Progenitor cell of endocrine pancreas (in vitro differentiated cells): ENCODE results near the gene ULBP3. TPM values are rescaled to one million over a fixed set of nuclear protein-coding genes. Genes with fewer than 3 reads are reported as not detected.

Experiments
- DNase-seq: peaks from one replicate; pipeline ENCODE4 v3.0.0; 2021; ENCODE audit warnings: low spot score; ENCODE audit not compliant: unreplicated experiment
- H3K27ac Mint-ChIP-seq: 2 replicates; pipeline ENCODE4 v1.8.0; 2021; ENCODE audit warnings: mild to moderate bottlenecking, moderate library complexity, mixed read lengths
- H3K27me3 Mint-ChIP-seq: 2 replicates; pipeline ENCODE4 v1.8.0; 2021; ENCODE audit warnings: mixed read lengths
- H3K36me3 Mint-ChIP-seq: 2 replicates; pipeline ENCODE4 v1.8.0; 2022; ENCODE audit warnings: mixed read lengths; ENCODE audit not compliant: insufficient read depth
- H3K4me1 Mint-ChIP-seq: 2 replicates; pipeline ENCODE4 v1.8.0; 2021; ENCODE audit warnings: low read depth, mixed read lengths
- H3K4me3 Mint-ChIP-seq: 2 replicates; pipeline ENCODE4 v1.8.0; 2021; ENCODE audit warnings: low read depth, mild to moderate bottlenecking, moderate library complexity, mixed read lengths
- H3K9me3 Mint-ChIP-seq: 2 replicates; pipeline ENCODE4 v1.8.0; 2021; ENCODE audit warnings: low read depth, mixed read lengths
- total RNA-seq: library from RNA; stranded (reverse); gene quantifications from 2 replicates; pipeline ENCODE4 v1.2.1, GENCODE V29; 2021
- TF ChIP-seq, protein P1 (sequence below): fragments of 200-600 bp; sonication (generic); IDR thresholded peaks from one replicate; pipeline ENCODE4 v1.5.0; 2021; ENCODE audit warnings: antibody characterized with exemption, mild to moderate bottlenecking; ENCODE audit not compliant: unreplicated experiment

The ULBP3 gene
- total RNA-seq, 1 donor from 2014 or later = 16.2 TPM

DNA sequence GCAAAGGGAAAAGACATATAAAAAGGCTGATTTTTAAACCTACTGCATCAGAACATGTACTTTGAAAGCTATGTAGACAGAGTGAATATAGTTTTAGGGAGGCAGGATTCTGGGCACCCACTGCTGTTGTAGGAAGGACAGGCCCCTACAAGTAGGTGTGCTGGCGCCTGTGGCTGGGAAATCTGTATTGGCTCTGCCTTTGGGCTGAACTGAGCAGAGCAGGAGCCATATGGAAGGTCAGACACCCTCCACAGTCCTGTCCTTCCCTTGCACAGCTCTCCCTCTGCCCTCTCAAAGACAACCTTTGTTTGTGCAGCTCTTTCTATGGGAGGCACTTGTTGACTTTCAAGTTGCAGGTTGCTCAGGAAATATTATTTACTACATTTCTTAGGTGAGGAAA is 18.4 kb upstream of the ULBP3 start:
- Mint-ChIP-seq H3K27ac (no peak overlapping the region), H3K36me3 (no peaks in the 10 kb centered on the region), H3K4me3 (no peak overlapping the region), H3K27me3 (peaks cover 35% of the 10 kb centered on the region), H3K4me1 (no peaks in the 10 kb centered on the region), H3K9me3 (no peaks in the 10 kb centered on the region)
- DNase-seq = no peak
- TF ChIP-seq, protein P1, sequence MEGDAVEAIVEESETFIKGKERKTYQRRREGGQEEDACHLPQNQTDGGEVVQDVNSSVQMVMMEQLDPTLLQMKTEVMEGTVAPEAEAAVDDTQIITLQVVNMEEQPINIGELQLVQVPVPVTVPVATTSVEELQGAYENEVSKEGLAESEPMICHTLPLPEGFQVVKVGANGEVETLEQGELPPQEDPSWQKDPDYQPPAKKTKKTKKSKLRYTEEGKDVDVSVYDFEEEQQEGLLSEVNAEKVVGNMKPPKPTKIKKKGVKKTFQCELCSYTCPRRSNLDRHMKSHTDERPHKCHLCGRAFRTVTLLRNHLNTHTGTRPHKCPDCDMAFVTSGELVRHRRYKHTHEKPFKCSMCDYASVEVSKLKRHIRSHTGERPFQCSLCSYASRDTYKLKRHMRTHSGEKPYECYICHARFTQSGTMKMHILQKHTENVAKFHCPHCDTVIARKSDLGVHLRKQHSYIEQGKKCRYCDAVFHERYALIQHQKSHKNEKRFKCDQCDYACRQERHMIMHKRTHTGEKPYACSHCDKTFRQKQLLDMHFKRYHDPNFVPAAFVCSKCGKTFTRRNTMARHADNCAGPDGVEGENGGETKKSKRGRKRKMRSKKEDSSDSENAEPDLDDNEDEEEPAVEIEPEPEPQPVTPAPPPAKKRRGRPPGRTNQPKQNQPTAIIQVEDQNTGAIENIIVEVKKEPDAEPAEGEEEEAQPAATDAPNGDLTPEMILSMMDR = no peak

DNA sequence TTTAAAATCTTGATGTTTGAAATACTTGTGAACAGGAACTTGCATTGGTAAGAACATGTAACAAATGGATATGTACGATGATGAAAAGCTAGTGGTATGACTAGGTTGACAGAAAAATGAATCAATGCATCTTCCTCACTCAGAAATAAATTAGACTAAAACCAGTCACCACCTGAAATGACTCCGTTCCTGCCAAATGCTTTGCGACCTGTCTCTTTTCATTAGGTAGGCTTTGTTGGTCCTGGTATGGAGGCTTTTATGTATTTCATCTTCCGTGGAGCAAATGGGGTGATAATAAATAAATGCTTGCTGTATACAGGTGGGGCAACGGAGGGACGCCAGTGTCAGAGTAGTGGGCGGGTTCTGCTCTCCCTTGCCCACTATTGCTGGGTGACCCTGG is 17.1 kb upstream of the ULBP3 start:
- TF ChIP-seq, protein P1 = no peak
- Mint-ChIP-seq H3K9me3 (no peaks in the 10 kb centered on the region), H3K4me1 (no peaks in the 10 kb centered on the region), H3K27me3 (peaks cover 35% of the 10 kb centered on the region), H3K36me3 (no peaks in the 10 kb centered on the region), H3K4me3 (no peak overlapping the region), H3K27ac (no peak overlapping the region)
- DNase-seq = no peak

DNA sequence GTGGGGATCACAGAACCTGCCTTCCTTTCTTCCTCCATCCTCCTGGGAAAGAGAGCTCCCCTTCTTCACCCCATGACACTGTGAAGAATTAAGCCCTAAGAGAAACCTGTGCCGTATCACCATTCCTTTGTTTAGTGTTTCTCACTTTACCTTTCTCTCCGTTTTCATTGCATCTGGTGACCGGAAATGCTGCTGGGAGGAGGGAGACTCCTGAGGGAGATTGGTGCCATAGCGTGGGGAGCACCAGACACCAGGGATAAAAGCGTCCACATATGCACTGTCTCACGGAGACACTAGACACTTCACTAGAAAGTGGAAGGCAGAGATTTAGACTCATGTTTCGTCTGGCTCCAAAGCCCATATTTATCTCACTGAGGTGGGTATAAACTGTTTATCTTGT is 15.5 kb upstream of the ULBP3 start:
- Mint-ChIP-seq H3K36me3 (no peaks in the 10 kb centered on the region), H3K27me3 (peaks cover 27% of the 10 kb centered on the region), H3K4me1 (no peaks in the 10 kb centered on the region), H3K27ac (no peak overlapping the region), H3K4me3 (no peak overlapping the region), H3K9me3 (no peaks in the 10 kb centered on the region)
- TF ChIP-seq, protein P1 = no peak
- DNase-seq = no peak

DNA sequence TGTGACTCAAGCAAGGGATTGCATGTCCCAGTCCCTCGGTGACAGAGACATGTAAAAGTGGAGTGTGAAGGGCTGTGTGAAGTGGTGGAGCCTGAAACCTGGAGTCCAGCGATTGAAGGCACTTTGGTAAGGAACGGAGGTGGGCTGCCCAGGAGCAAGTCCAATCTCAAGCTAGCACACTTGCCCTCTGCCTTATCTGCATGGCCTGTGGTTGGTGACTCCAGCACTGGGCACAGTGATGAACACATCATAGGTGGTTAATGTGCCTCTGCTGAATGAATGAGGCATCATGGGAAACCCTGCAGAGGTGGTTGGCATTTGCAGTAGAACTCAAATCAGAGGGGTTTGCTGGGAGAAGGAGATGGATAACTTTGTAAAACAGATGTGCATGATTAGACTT is 14.9 kb upstream of the ULBP3 start:
- Mint-ChIP-seq H3K27me3 (peaks cover 24% of the 10 kb centered on the region), H3K9me3 (no peaks in the 10 kb centered on the region), H3K27ac (no peak overlapping the region), H3K36me3 (no peaks in the 10 kb centered on the region), H3K4me3 (no peak overlapping the region), H3K4me1 (no peaks in the 10 kb centered on the region)
- no peak for DNase-seq
- TF ChIP-seq, protein P1 = no peak

DNA sequence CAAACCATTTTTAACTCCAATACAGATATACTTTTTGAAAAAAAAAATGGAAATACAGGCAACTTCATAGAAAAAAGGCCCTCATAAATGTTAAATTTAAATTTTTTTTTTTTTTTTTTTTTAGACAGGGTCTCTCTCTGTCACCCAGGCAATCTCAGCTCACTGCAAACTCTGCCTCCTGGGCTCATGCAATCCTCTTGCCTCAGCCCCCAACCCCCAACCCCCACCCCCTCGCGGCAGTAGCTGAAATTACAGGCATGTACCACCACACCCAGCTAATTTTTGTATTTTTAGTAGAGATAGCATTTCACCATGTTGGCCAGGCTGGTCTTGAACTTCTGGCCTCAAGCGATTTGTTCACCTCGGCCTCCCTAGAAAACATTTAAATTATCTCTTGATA is 12.8 kb upstream of the ULBP3 start:
- Mint-ChIP-seq H3K4me1 (no peaks in the 10 kb centered on the region), H3K27me3 (peaks cover 28% of the 10 kb centered on the region), H3K36me3 (no peaks in the 10 kb centered on the region), H3K9me3 (no peaks in the 10 kb centered on the region), H3K4me3 (no peak overlapping the region), H3K27ac (no peak overlapping the region)
- TF ChIP-seq, protein P1 = no peak
- DNase-seq = no peak
